Esophagus (tissue), 2 donors: ENCODE data around the gene HSPB7. TPM values are rescaled to one million over a fixed set of nuclear protein-coding genes. Genes with fewer than 3 reads are reported as not detected.
"Not testable (repeated sequence)": the region's sequence is repeated elsewhere in the genome, so short reads cannot be mapped to it uniquely, and the experiment has no call there.

Experiments used
- H3K27ac ChIP-seq, 2 donors: one replicate each; pipeline ENCODE4 v1.5.1; 2013; ENCODE audit warnings: low read depth in 2 of 2, mild to moderate bottlenecking in 2 of 2, inconsistent platforms in 1 of 2, low read length in 1 of 2, moderate library complexity in 1 of 2
- H3K27me3 ChIP-seq, 2 donors: one replicate each; pipeline ENCODE4 v1.6.1; 2013; ENCODE audit warnings: low read length in 2 of 2, control low read depth in 1 of 2, mild to moderate bottlenecking in 1 of 2; ENCODE audit not compliant: insufficient read depth in 2 of 2, control insufficient read depth in 1 of 2
- H3K36me3 ChIP-seq, 2 donors: one replicate each; pipeline ENCODE4 v1.6.1; 2013; ENCODE audit warnings: low read length in 1 of 2; ENCODE audit not compliant: control insufficient read depth in 2 of 2, insufficient read depth in 2 of 2
- H3K4me1 ChIP-seq, 2 donors: one replicate each; pipeline ENCODE4 v1.6.1; 2013; ENCODE audit warnings: low read length in 1 of 2; ENCODE audit not compliant: control insufficient read depth in 2 of 2, insufficient read depth in 2 of 2
- H3K4me3 ChIP-seq, 2 donors: one replicate each; pipeline ENCODE4 v1.5.1; 2013; ENCODE audit warnings: low read length in 2 of 2, mild to moderate bottlenecking in 2 of 2, low read depth in 1 of 2, moderate library complexity in 1 of 2
- H3K9me3 ChIP-seq, 2 donors: one replicate each; pipeline ENCODE4 v1.6.1; 2013; ENCODE audit warnings: mild to moderate bottlenecking in 2 of 2, low read depth in 1 of 2, low read length in 1 of 2, moderate library complexity in 1 of 2; ENCODE audit not compliant: control insufficient read depth in 2 of 2, insufficient read depth in 1 of 2
- WGBS, 2 donors: extraction: QIAGEN DNeasy Blood & Tissue Kit; methylation state at CpG; one replicate each; pipeline ENCODE4 v1.1.7; 2013; 5-methylcytosine and 5-hydroxymethylcytosine counted together
- polyA plus RNA-seq, 2 donors: library from polyadenylated mRNA; stranded (reverse); fragments of 200-250 nt; gene quantifications; one replicate each; pipeline ENCODE4 v1.2.3, GENCODE V29; 2013
- donor health status: healthy with polysubstance abuse.
- donor health status: Bipolar disorder and iron deficiency.

The HSPB7 gene
- polyA plus RNA-seq: 10 to 100 TPM in 1 of 2 donors, 1 to 10 TPM in 1; 6.6 to 21.7 TPM

GRCh38 chr1:16017461-16018303 is at the start of gene HSPB7:
Gene HSPB7, minus strand, starts transcription at chr1:16018043. Its CDS starts 80 bp downstream, at chr1:16017963.
- peak within 1 kb of the TSS; percentile 9 to 26 for H3K4me3 ChIP-seq
- peaks cover 0 to 8% of the 10 kb centered on the region in 2 donors for H3K4me1 ChIP-seq
- WGBS, 2 donors: 27 to 44% methylated on average over 35 to 37 of the region's 37 CpGs
- H3K27ac ChIP-seq: peak within 1 kb of the TSS; percentile 77 to 81
- H3K36me3 ChIP-seq: no peaks in the 10 kb centered on the region
- H3K27me3 ChIP-seq: no peaks in the 10 kb centered on the region
- H3K9me3 ChIP-seq: no peaks in the 10 kb centered on the region

DNA sequence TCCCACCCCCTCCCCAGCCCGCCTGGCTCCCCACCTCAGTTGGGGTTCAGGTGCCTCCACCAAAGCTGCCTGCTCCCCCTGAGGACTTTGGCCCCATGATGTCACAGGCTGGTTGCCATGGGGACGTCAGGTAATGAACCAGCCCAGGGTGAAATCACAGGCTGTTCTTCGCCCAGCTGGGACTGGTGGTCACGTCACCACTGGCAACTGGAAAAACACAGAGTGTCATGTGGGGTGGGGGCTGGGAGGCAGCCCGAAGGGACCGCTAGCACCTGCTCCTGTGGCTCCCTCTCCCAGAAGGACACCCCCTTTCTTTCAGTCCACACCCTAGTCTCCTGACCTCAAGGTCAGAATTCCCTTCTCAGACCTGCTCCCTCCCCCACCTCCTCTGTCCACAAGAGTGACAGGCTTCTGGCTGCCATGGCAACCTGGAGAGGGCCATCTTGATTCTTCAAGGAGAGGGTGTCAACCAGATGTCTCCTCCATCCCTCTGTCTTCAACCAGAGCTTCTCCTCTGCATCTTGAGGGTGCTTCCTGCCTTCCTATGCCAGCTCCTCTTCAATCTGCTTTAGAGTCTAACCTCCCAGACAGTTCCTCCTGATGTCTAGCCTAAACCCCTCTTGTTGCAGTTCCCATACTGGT is 49.4 kb upstream of the HSPB7 start:
- Histone ChIP-seq H3K27me3 (no peaks in the 10 kb centered on the region), H3K4me3 (no peak overlapping the region), H3K4me1 (peaks cover 0 to 7% of the 10 kb centered on the region in 2 donors), H3K9me3 (no peaks in the 10 kb centered on the region), H3K36me3 (no peaks in the 10 kb centered on the region), H3K27ac (no peak overlapping the region)
- WGBS, 2 donors: 30 to 43% methylated on average over 6 of the region's 6 CpGs

DNA sequence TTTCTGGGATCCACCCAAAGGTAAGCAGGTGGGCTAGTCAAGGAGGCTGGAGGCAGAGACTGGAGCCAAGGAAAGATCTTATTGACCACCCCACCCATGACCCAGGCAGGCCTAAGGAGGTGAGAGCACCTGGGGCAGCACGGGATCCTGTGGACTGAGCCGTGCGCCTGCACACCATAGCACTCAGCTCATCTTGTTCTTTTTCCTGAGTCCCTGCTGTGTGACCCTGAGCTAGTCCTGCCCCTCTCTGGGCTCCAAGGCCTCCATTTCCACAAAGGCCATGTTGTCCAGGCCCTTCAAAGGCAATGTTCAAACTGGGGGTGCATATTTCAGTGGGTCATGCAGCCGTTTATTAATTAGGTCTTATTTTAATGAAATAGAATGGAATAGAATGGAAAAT is 48.4 kb upstream of the HSPB7 start:
- Histone ChIP-seq H3K27me3 (no peaks in the 10 kb centered on the region), H3K36me3 (no peaks in the 10 kb centered on the region), H3K27ac (no peak overlapping the region), H3K4me3 (no peak overlapping the region), H3K9me3 (no peaks in the 10 kb centered on the region), H3K4me1 (peaks cover 0 to 9% of the 10 kb centered on the region in 2 donors)
- WGBS, 2 donors: 82% methylated on average over 4 of the region's 4 CpGs

GRCh38 chr1:16065269-16065576 is 47.4 kb upstream of the HSPB7 start:
- no peaks in the 10 kb centered on the region for H3K27me3 ChIP-seq
- no peak overlapping the region for H3K27ac ChIP-seq
- peaks cover 0 to 9% of the 10 kb centered on the region in 2 donors for H3K4me1 ChIP-seq
- 71 to 74% methylated on average over 8 of the region's 8 CpGs for WGBS, 2 donors
- H3K4me3 ChIP-seq: no peak overlapping the region
- no peaks in the 10 kb centered on the region for H3K36me3 ChIP-seq
- H3K9me3 ChIP-seq: no peaks in the 10 kb centered on the region

DNA sequence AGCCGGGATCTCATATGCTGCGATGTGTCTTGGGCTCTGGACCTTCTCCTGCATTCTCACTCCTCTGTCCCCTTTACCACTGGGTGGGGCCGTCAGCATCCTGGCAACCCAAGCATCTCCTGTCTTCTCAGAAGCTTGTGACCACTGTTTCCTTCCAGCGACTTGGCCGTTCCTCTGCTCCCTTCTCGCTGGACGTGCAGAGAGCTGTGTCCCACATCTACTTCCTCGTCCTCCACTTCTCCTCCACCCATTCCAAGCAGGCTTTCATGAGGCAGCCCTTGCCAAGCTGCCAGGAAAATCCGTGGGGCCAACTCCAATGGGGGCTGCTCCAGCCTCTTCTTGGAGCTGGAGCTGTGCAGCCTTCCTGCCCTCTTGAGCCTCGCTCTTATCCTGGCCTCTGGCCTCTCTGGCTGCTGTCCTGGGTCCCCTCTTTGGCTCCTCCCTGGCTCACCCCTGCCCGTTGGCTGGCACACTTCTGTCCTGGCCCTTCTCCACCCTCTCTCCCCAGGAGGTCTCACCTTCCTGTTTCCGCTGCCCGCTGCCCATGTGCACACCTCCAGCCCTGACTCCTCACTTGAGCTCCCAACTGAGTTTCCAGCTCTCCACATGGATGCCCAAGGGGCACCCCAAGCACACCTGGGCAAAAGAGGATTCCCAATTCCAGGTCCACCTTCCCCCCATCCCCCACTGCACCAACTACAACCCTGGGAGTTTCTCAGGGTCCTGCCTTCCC is 46.9 kb upstream of the HSPB7 start:
- Histone ChIP-seq H3K4me3 (no peak overlapping the region), H3K4me1 (peaks cover 0 to 9% of the 10 kb centered on the region in 2 donors), H3K27me3 (no peaks in the 10 kb centered on the region), H3K36me3 (no peaks in the 10 kb centered on the region), H3K9me3 (no peaks in the 10 kb centered on the region), H3K27ac (no peak overlapping the region)
- 51 to 58% methylated on average over 13 of the region's 13 CpGs for WGBS, 2 donors

GRCh38 chr1:16063921-16064320 is 46.1 kb upstream of the HSPB7 start:
- WGBS, 2 donors: 63 to 69% methylated on average over 9 of the region's 9 CpGs
- Histone ChIP-seq H3K27ac (no peak overlapping the region), H3K27me3 (no peaks in the 10 kb centered on the region), H3K36me3 (no peaks in the 10 kb centered on the region), H3K4me3 (no peak overlapping the region), H3K4me1 (peaks cover 0 to 9% of the 10 kb centered on the region in 2 donors), H3K9me3 (no peaks in the 10 kb centered on the region)

- Histone ChIP-seq H3K4me1 (peaks cover 0 to 9% of the 10 kb centered on the region in 2 donors), H3K36me3 (no peaks in the 10 kb centered on the region), H3K9me3 (no peaks in the 10 kb centered on the region), H3K27ac (no peak overlapping the region), H3K27me3 (no peaks in the 10 kb centered on the region), H3K4me3 (no peak overlapping the region)
- WGBS, 2 donors: 90 to 92% methylated on average over 15 of the region's 15 CpGs
Observed at GRCh38 chr1:16063226-16063829, 45.5 kb upstream of the HSPB7 start.

DNA sequence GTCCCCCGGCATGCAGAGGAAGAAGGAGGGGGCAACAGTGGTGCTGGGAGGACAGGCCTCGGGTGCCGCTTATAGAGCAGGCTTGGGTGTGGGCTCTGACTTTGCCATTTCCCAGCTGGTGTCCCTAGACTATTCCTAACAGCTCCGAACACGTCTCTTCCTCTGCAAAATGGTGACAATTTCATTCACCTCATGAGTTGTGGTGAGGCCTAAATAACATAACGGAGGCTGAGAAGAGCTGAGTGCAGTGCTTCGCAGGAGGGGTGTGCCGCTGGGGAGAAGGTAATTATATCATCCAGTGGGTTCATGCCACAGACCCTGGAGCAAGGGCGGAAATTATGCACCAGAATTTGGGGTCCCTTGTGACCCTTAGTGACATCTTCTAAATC is 44.8 kb upstream of the HSPB7 start:
- not testable (repeated sequence) for H3K27me3 ChIP-seq, H3K36me3 ChIP-seq, H3K27ac ChIP-seq, H3K4me1 ChIP-seq, H3K9me3 ChIP-seq, H3K4me3 ChIP-seq
- 85 to 89% methylated on average over 9 of the region's 9 CpGs for WGBS, 2 donors

DNA sequence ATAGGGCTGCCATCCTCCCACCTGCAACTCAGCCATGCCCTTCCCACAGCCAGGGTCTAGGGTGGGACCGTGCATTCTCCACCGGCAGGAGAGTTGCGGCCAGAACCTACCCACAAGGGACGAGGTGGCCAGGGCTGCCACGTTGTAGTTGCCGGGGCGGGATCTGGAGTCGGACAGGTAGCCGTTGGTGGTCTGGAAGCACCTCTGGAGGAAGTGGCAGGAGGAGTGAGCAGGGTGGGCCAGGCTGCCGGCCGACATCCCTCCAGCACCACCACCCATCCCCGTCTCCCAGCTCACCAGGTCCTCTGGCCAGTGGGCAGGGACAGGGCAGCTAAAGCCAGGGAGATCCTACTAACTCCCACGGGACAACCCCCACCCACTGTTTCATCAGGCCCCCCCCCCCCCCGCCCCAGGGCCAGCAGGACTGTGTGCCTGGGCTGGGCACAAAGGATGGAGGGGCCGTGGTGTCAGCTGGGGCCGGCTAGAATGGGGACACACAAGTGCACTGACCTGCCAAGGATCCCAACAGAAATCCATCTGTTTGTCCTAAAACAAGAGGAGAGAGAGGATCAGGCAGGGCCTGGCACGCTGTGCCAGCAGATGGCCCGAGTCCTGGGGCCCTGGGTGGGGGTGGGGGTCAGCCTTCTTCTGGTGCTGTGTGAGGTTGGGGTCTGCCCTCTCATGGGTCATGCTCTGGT is 44.3 kb upstream of the HSPB7 start:
- not testable (repeated sequence) for H3K27ac ChIP-seq, H3K9me3 ChIP-seq, H3K36me3 ChIP-seq, H3K27me3 ChIP-seq, H3K4me1 ChIP-seq, H3K4me3 ChIP-seq
- 68 to 70% methylated on average over 17 to 18 of the region's 18 CpGs for WGBS, 2 donors
